CD14-positive monocyte (primary cell): Measurements from ENCODE around the gene FLRT1. TPM values are rescaled to one million over a fixed set of nuclear protein-coding genes. Genes with fewer than 3 reads are reported as not detected.

ENCODE experiments used
- DNase-seq, 3 donors: peaks; one replicate each; pipeline ENCODE4 v3.0.0-alpha.2; 2011 to 2022
- H2AFZ ChIP-seq: 2 replicates; pipeline ENCODE4 v1.6.0; 2012; ENCODE audit warnings: mild to moderate bottlenecking, low read depth, low read length, inconsistent platforms; ENCODE audit not compliant: insufficient read depth, poor library complexity, severe bottlenecking
- H3K27ac ChIP-seq, 2 donors: 1 replicate in 1 of 2; 2 replicates in 1 of 2; pipeline ENCODE4 v1.5.1; 2012 to 2013; ENCODE audit warnings: low read length in 2 of 2, control low read depth in 1 of 2, inconsistent platforms in 1 of 2, low read depth in 1 of 2, mild to moderate bottlenecking in 1 of 2
- H3K27me3 ChIP-seq, 2 donors: one replicate each; pipeline versions ENCODE4 v1.6.0 to v1.6.1; 2011 to 2013; ENCODE audit warnings: low read length in 2 of 2; ENCODE audit not compliant: control insufficient read depth in 2 of 2, insufficient read depth in 2 of 2
- H3K36me3 ChIP-seq, 2 donors: replicated peaks in 1 of 2; 1 replicate in 1 of 2; 2 replicates in 1 of 2; pipeline versions ENCODE4 v1.5.1 to v1.6.1; 2012 to 2013; ENCODE audit warnings: low read length in 2 of 2, control low read depth in 1 of 2, inconsistent platforms in 1 of 2, mild to moderate bottlenecking in 1 of 2; ENCODE audit not compliant: insufficient read depth in 2 of 2, control insufficient read depth in 1 of 2
- H3K4me1 ChIP-seq, 2 donors: 1 replicate in 1 of 2; 2 replicates in 1 of 2; pipeline versions ENCODE4 v1.5.1 to v1.6.1; 2012 to 2013; ENCODE audit warnings: low read length in 2 of 2, control low read depth in 1 of 2, inconsistent platforms in 1 of 2, mild to moderate bottlenecking in 1 of 2, moderate library complexity in 1 of 2; ENCODE audit not compliant: insufficient read depth in 2 of 2, control insufficient read depth in 1 of 2
- H3K4me2 ChIP-seq: replicated peaks from 2 replicates; pipeline ENCODE3; 2012; ENCODE audit warnings: low read length, moderate library complexity, mild to moderate bottlenecking; ENCODE audit not compliant: poor library complexity, severe bottlenecking; ENCODE audit errors: extremely low read depth
- H3K4me3 ChIP-seq, 3 experiments: fragments of 200-600 bp in 1 of 3; sonication (generic) in 1 of 3; replicated peaks in 1 of 3; 1 replicate in 2 of 3; 2 replicates in 1 of 3; pipeline ENCODE4 v1.5.1; 2011 to 2013; ENCODE audit warnings: low read length in 3 of 3, mild to moderate bottlenecking in 3 of 3, control low read depth in 2 of 3, low read depth in 2 of 3, inconsistent platforms in 1 of 3, moderate library complexity in 1 of 3
- H3K79me2 ChIP-seq: 2 replicates; pipeline ENCODE4 v1.6.0; 2012; ENCODE audit warnings: mild to moderate bottlenecking, control low read depth, inconsistent platforms, low read length, moderate library complexity; ENCODE audit not compliant: insufficient read depth
- H3K9ac ChIP-seq: 2 replicates; pipeline ENCODE4 v1.6.0; 2017; ENCODE audit warnings: low read length, mild to moderate bottlenecking; ENCODE audit not compliant: insufficient read depth, poor library complexity, severe bottlenecking
- H3K9me3 ChIP-seq, 2 donors: replicated peaks in 1 of 2; 1 replicate in 1 of 2; 2 replicates in 1 of 2; pipeline versions ENCODE4 v1.5.1 to v1.6.1; 2012 to 2013; ENCODE audit warnings: low read length in 2 of 2, control low read depth in 1 of 2; ENCODE audit not compliant: control insufficient read depth in 1 of 2, insufficient read depth in 1 of 2
- H4K20me1 ChIP-seq: 2 replicates; pipeline ENCODE4 v1.6.0; 2012; ENCODE audit warnings: mild to moderate bottlenecking, low read length, control low read depth, moderate library complexity; ENCODE audit not compliant: insufficient read depth
- H3K27ac Mint-ChIP-seq, 7 donors: one replicate each; pipeline ENCODE4 v1.8.0; 2020; ENCODE audit warnings: mild to moderate bottlenecking in 7 of 7, mixed read lengths in 7 of 7, moderate library complexity in 6 of 7, inconsistent platforms in 2 of 7
- H3K27me3 Mint-ChIP-seq, 3 donors: one replicate each; pipeline ENCODE4 v1.8.0; 2021 to 2022; ENCODE audit warnings: low read depth in 3 of 3, mild to moderate bottlenecking in 3 of 3, mixed read lengths in 3 of 3, moderate library complexity in 3 of 3, inconsistent platforms in 1 of 3
- H3K36me3 Mint-ChIP-seq, 2 donors: one replicate each; pipeline ENCODE4 v1.8.0; 2020; ENCODE audit warnings: mixed read lengths in 2 of 2, inconsistent platforms in 1 of 2, mild to moderate bottlenecking in 1 of 2
- H3K4me1 Mint-ChIP-seq: one replicate; pipeline ENCODE4 v1.8.0; 2020; ENCODE audit warnings: mild to moderate bottlenecking, mixed read lengths
- H3K4me3 Mint-ChIP-seq, 2 donors: one replicate each; pipeline ENCODE4 v1.8.0; 2020; ENCODE audit warnings: mild to moderate bottlenecking in 2 of 2, mixed read lengths in 2 of 2, moderate library complexity in 1 of 2
- H3K9me3 Mint-ChIP-seq, 7 donors: one replicate each; pipeline ENCODE4 v1.8.0; 2020 to 2022; ENCODE audit warnings: mixed read lengths in 7 of 7, mild to moderate bottlenecking in 6 of 7, moderate library complexity in 6 of 7, inconsistent platforms in 2 of 7
- WGBS: methylation state at CpG from one replicate; pipeline ENCODE4 v1.1.5; 2013; ENCODE audit warnings: missing lambda C conversion rate; ENCODE audit not compliant: insufficient coverage; 5-methylcytosine and 5-hydroxymethylcytosine counted together
- intact Hi-C, 2 donors: fragments of 100-400 bp; cut with micrococcal nuclease; formaldehyde crosslinking; loops; one replicate each; pipeline versions ENCODE4 v1.15.0 to v1.15.1; 2023
- polyA plus RNA-seq, 3 donors: library from polyadenylated mRNA; depleted of rRNA in 1 of 3; unstranded in 2 of 3; stranded (reverse) in 1 of 3; fragments of 300-500 nt in 2 of 3; fragments of >200 nt in 1 of 3; fragmentation: Illumina TruSeq in 2 of 3; gene quantifications; 1 replicate in 2 of 3; 2 replicates in 1 of 3; pipeline ENCODE4 v1.2.3, GENCODE V29; 2012 to 2021
- TF ChIP-seq, protein P1 (sequence below): fragments of 200-600 bp; IDR thresholded peaks from one replicate; pipeline ENCODE4 v1.8.0; 2022; ENCODE audit warnings: antibody characterized with exemption, mild to moderate bottlenecking

Gene FLRT1
- polyA plus RNA-seq, 3 donors, result not detected

DNA sequence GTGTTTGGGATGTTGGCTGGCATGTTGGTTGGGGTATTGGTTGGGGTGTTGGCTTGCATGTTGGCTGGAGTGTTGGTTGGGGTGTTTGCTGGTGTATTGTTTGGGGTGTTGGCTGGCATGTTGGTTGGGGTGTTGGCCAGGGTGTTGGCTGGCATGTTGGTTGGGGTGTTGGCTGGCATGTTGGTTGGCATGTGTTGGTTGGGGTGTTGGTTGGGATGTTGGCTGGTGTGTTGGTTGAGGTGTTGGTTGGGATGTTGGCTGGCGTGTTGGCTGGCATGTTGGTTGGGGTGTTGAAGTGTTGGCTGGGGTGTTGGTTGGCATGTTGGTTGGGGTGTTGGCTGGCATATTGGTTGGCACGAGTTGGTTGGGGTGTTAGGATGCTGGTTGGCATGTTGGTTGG, 24.9 kb upstream of the FLRT1 start:
- H3K36me3 Mint-ChIP-seq, result no peaks in the 10 kb centered on the region
- H3K79me2 ChIP-seq, result no peaks in the 10 kb centered on the region
- no peak overlapping the region for H3K9ac ChIP-seq
- H3K9me3 Mint-ChIP-seq, result peaks cover 9 to 18% (median 13%) of the 10 kb centered on the region in 7 donors
- H3K9me3 ChIP-seq, result peaks cover 0 to 15% of the 10 kb centered on the region in 2 donors
- no peak overlapping the region for H3K4me3 ChIP-seq
- H3K27ac Mint-ChIP-seq, result peak overlapping the region in 1 of 7 donors; percentile 42
- H3K27ac ChIP-seq, result no peak overlapping the region
- TF ChIP-seq, protein P1, sequence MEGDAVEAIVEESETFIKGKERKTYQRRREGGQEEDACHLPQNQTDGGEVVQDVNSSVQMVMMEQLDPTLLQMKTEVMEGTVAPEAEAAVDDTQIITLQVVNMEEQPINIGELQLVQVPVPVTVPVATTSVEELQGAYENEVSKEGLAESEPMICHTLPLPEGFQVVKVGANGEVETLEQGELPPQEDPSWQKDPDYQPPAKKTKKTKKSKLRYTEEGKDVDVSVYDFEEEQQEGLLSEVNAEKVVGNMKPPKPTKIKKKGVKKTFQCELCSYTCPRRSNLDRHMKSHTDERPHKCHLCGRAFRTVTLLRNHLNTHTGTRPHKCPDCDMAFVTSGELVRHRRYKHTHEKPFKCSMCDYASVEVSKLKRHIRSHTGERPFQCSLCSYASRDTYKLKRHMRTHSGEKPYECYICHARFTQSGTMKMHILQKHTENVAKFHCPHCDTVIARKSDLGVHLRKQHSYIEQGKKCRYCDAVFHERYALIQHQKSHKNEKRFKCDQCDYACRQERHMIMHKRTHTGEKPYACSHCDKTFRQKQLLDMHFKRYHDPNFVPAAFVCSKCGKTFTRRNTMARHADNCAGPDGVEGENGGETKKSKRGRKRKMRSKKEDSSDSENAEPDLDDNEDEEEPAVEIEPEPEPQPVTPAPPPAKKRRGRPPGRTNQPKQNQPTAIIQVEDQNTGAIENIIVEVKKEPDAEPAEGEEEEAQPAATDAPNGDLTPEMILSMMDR, result no peak
- H3K4me1 ChIP-seq, result peaks cover 17 to 19% of the 10 kb centered on the region in 2 donors
- H3K36me3 ChIP-seq, result no peaks in the 10 kb centered on the region
- DNase-seq, result no peak
- no peak overlapping the region for H2AFZ ChIP-seq
- peaks cover 0 to 29% of the 10 kb centered on the region in 2 donors for H3K27me3 ChIP-seq
- H3K4me2 ChIP-seq, result no peak overlapping the region
- peaks cover 17% of the 10 kb centered on the region for H3K4me1 Mint-ChIP-seq
- WGBS, result 100% methylated on average over 2 of the region's 2 CpGs
- H3K27me3 Mint-ChIP-seq, result peaks cover 23 to 39% (median 24%) of the 10 kb centered on the region in 3 donors
- H4K20me1 ChIP-seq, result no peaks in the 10 kb centered on the region
- H3K4me3 Mint-ChIP-seq, result no peak overlapping the region
- intact Hi-C loops, result no loop called here

DNA sequence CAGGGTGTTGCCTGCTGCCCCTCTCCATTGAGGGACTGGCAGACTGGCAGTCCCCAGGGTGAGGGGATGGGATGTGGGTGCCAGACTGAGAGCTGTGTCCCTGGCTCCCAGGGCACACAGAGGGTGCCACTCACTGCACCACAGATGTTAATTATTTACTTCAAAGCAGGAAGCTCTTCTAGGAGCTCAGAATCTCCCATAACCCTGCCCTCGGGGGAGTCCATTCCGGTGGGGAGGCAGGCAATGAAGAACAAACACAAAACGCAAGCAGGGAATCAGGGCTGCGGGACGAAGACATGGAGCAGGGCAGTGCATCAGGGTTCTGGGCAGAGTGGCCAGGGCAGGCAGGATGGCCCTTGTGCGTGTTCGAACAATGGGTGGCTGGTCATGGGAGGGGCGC, 24.4 kb upstream of the FLRT1 start:
- no peak for DNase-seq
- no peak overlapping the region for H3K27ac ChIP-seq
- no peak overlapping the region for H3K4me2 ChIP-seq
- H3K79me2 ChIP-seq, result no peaks in the 10 kb centered on the region
- TF ChIP-seq, protein P1, result no peak
- intact Hi-C loops, result no loop called here
- no peaks in the 10 kb centered on the region for H3K36me3 Mint-ChIP-seq
- WGBS, result 96% methylated on average over 7 of the region's 8 CpGs
- H3K9me3 ChIP-seq, result peaks cover 0 to 15% of the 10 kb centered on the region in 2 donors
- no peaks in the 10 kb centered on the region for H3K36me3 ChIP-seq
- peaks cover 0 to 23% of the 10 kb centered on the region in 2 donors for H3K27me3 ChIP-seq
- H3K4me1 Mint-ChIP-seq, result peaks cover 17% of the 10 kb centered on the region
- no peaks in the 10 kb centered on the region for H4K20me1 ChIP-seq
- H3K9ac ChIP-seq, result no peak overlapping the region
- no peak overlapping the region for H2AFZ ChIP-seq
- H3K4me3 ChIP-seq, result no peak overlapping the region
- H3K27me3 Mint-ChIP-seq, result peaks cover 17 to 33% (median 18%) of the 10 kb centered on the region in 3 donors
- no peak overlapping the region for H3K4me3 Mint-ChIP-seq
- H3K9me3 Mint-ChIP-seq, result peaks cover 9 to 18% (median 13%) of the 10 kb centered on the region in 7 donors
- H3K27ac Mint-ChIP-seq, result peak overlapping the region in 1 of 7 donors; percentile 57
- peaks cover 17 to 19% of the 10 kb centered on the region in 2 donors for H3K4me1 ChIP-seq
